Measurements from ENCODE around the gene TUBA1A. TPM values are rescaled to one million over a fixed set of nuclear protein-coding genes. Genes with fewer than 3 reads are reported as not detected.
A peak's percentile ranks its signal among the peaks of the same experiment; 100 is the strongest.

TUBA1A gene
- total RNA-seq, 1 donor: 478 TPM

DNA sequence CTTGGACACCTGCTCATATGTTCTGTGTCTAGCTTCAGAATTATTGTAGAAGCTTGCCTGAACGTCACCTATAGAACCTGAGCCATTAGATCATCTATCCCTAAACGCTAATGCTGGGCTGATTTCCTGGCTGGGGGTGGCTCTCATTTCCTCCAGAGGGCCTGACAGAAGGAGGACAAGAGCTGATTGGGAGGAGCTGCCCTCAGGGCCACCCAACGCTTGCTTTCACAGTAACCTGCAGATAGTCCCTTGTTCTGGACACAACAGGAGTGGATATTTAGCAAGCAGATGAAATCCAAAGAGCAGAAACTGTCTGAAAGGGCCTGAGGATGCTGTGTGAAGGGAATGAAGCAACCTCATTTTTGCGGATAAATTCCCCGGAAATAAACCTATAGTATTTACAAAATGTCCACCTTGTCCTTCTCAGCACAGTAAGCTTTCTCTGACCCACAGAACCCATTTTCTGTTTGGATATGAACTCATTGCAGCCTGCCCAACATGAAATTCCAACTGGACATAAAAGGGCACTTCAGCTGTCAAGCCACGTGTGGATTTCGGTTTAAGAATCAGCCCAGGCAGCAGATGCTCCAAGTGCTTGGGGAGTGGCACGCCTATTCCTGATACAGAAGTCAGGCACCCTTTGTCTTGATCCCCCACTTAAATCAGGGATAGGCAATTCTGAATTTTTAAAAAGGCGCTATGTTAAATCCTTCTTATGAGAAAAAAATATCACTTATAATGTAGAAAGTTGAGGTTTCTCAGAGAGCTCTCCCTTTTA lies 43.2 kb upstream of the TUBA1A start:
- H3K9me3 ChIP-seq (ENCODE audit: low read depth, low read length): no peaks in the 10 kb centered on the region
- H3K4me3 ChIP-seq (ENCODE audit: insufficient read depth, low read length): no peak overlapping the region
- no peaks in the 10 kb centered on the region for H3K36me3 ChIP-seq (ENCODE audit: insufficient read depth, low read length)
- no peak for TF ChIP-seq CTCF (IDR thresholded peaks at IDR 0.05; ENCODE audit: extremely low read depth, low read depth, low read length)
- no peak overlapping the region for H3K27ac ChIP-seq (ENCODE audit: low read depth, low read length)
- H2AFZ ChIP-seq (ENCODE audit: low read length): peak overlapping the region; percentile 81
- no peaks in the 10 kb centered on the region for H3K27me3 ChIP-seq (ENCODE audit: insufficient read depth, low read length)
- H3K4me1 ChIP-seq (ENCODE audit: insufficient read depth, low read length): peaks cover 6% of the 10 kb centered on the region
- no peaks in the 10 kb centered on the region for H4K20me1 ChIP-seq (ENCODE audit: insufficient read depth, low read length)
- DNase-seq (ENCODE audit: insufficient read length, low spot score, missing footprints): no peak
- H3K79me2 ChIP-seq (ENCODE audit: insufficient read depth, low read length): no peaks in the 10 kb centered on the region
- no peak overlapping the region for H3K4me2 ChIP-seq (ENCODE audit: insufficient read depth, low read length)

- H4K20me1 ChIP-seq (ENCODE audit: insufficient read depth, low read length): no peaks in the 10 kb centered on the region
- H2AFZ ChIP-seq (ENCODE audit: low read length): no peak overlapping the region
- H3K36me3 ChIP-seq (ENCODE audit: insufficient read depth, low read length): no peaks in the 10 kb centered on the region
- H3K4me1 ChIP-seq (ENCODE audit: insufficient read depth, low read length): peaks cover 6% of the 10 kb centered on the region
- no peak overlapping the region for H3K27ac ChIP-seq (ENCODE audit: low read depth, low read length)
- no peak overlapping the region for H3K4me2 ChIP-seq (ENCODE audit: insufficient read depth, low read length)
- no peak for TF ChIP-seq CTCF (IDR thresholded peaks at IDR 0.05; ENCODE audit: extremely low read depth, low read depth, low read length)
- no peaks in the 10 kb centered on the region for H3K27me3 ChIP-seq (ENCODE audit: insufficient read depth, low read length)
- DNase-seq (ENCODE audit: insufficient read length, low spot score, missing footprints): no peak
- no peak overlapping the region for H3K4me3 ChIP-seq (ENCODE audit: insufficient read depth, low read length)
- H3K9me3 ChIP-seq (ENCODE audit: low read depth, low read length): no peaks in the 10 kb centered on the region
- no peaks in the 10 kb centered on the region for H3K79me2 ChIP-seq (ENCODE audit: insufficient read depth, low read length)
Measured at GRCh38 chr12:49230805-49231194, 41.9 kb upstream of the TUBA1A start.

- no peaks in the 10 kb centered on the region for H3K79me2 ChIP-seq (ENCODE audit: insufficient read depth, low read length)
- no peak for DNase-seq (ENCODE audit: insufficient read length, low spot score, missing footprints)
- H3K27me3 ChIP-seq (ENCODE audit: insufficient read depth, low read length): no peaks in the 10 kb centered on the region
- no peaks in the 10 kb centered on the region for H4K20me1 ChIP-seq (ENCODE audit: insufficient read depth, low read length)
- H3K27ac ChIP-seq (ENCODE audit: low read depth, low read length): no peak overlapping the region
- H2AFZ ChIP-seq (ENCODE audit: low read length): no peak overlapping the region
- no peaks in the 10 kb centered on the region for H3K9me3 ChIP-seq (ENCODE audit: low read depth, low read length)
- no peak overlapping the region for H3K4me3 ChIP-seq (ENCODE audit: insufficient read depth, low read length)
- no peak for TF ChIP-seq CTCF (IDR thresholded peaks at IDR 0.05; ENCODE audit: extremely low read depth, low read depth, low read length)
- peaks cover 6% of the 10 kb centered on the region for H3K4me1 ChIP-seq (ENCODE audit: insufficient read depth, low read length)
- no peaks in the 10 kb centered on the region for H3K36me3 ChIP-seq (ENCODE audit: insufficient read depth, low read length)
- no peak overlapping the region for H3K4me2 ChIP-seq (ENCODE audit: insufficient read depth, low read length)
Measured at GRCh38 chr12:49230176-49230804, 41.4 kb upstream of the TUBA1A start.

DNA sequence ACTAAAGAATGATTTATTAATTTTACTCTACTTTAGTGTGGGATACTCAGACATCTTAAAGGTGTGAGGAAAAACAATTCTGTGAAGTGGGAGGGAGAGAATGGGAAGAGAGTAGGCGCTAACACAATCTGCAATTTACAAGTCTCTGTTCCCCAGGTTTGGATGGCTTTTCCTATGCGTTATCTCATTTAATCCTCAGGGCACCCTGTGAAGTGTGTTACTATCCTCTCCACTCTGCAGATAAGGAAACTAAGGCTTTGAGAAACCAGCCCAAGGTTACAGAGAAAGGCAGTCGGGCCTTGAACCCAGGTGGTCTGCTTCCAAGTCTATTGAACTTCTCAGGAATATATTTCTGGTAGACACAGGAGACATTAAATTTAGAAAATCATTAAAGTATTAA lies 39.8 kb upstream of the TUBA1A start:
- Histone ChIP-seq H2AFZ (ENCODE audit: low read length) (no peak overlapping the region), H3K27ac (ENCODE audit: low read depth, low read length) (no peak overlapping the region), H4K20me1 (ENCODE audit: insufficient read depth, low read length) (no peaks in the 10 kb centered on the region), H3K4me2 (ENCODE audit: insufficient read depth, low read length) (no peak overlapping the region), H3K36me3 (ENCODE audit: insufficient read depth, low read length) (no peaks in the 10 kb centered on the region), H3K4me1 (ENCODE audit: insufficient read depth, low read length) (no peaks in the 10 kb centered on the region), H3K4me3 (ENCODE audit: insufficient read depth, low read length) (no peak overlapping the region), H3K9me3 (ENCODE audit: low read depth, low read length) (no peaks in the 10 kb centered on the region), H3K27me3 (ENCODE audit: insufficient read depth, low read length) (no peaks in the 10 kb centered on the region), H3K79me2 (ENCODE audit: insufficient read depth, low read length) (no peaks in the 10 kb centered on the region)
- no peak for DNase-seq (ENCODE audit: insufficient read length, low spot score, missing footprints)
- TF ChIP-seq CTCF (IDR thresholded peaks at IDR 0.05; ENCODE audit: extremely low read depth, low read depth, low read length): no peak
